ENCODE measurements around the gene TENM3.
"Not testable (repeated sequence)": the region's sequence is repeated elsewhere in the genome, so short reads cannot be mapped to it uniquely, and the experiment has no call there.

Gene TENM3

GRCh38 chr4:182243204-182243603, at the start of gene TENM3:
TSS of gene TENM3 (plus strand) at chr4:182243402. CDS start at chr4:182324021, 80,619 bp downstream.
- H3K4me3 Mint-ChIP-seq, CTCF ChIA-PET, H3K36me3 Mint-ChIP-seq, H3K27ac Mint-ChIP-seq, DNase-seq, H3K4me1 Mint-ChIP-seq, H3K27me3 Mint-ChIP-seq: not testable (repeated sequence)
- H3K9me3 Mint-ChIP-seq: peaks cover 14% of the 10 kb centered on the region

DNA sequence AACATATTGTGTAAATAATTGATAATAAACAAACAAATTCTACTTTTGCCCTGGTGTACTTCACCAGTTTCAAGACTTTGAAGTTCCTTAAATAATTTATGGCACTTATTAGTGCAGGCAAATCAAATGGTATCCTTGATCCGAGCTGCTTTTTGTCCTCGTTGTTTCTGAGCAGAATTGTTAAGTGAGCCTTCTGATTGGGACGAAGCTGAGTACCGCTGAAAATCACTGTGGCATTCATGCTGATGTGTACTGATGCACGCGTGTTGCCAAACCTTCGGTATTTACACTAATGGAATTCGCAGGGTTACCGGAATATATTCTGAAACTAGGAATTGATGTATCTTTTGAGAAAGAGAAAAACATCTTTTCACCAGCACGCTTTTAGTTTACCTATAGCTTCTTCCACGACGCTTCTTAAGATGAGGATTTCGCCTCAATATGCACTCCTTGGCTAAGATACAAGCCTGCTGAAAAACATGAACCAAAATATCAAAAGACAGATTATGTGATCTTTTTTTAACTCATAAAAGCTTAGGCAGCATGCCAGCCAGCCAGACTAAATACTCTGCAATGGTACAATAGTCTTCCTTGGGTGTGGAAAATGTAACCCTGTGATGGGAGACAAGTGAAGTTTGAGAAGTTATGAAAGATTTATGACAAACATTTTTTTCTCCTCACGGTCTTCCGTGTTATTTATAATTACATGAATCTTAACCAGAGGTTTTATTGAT, 48.9 kb upstream of the TENM3 start:
- Mint-ChIP-seq H3K27ac (no peak overlapping the region), H3K9me3 (no peaks in the 10 kb centered on the region), H3K4me3 (no peak overlapping the region), H3K27me3 (no peaks in the 10 kb centered on the region), H3K36me3 (no peaks in the 10 kb centered on the region), H3K4me1 (no peaks in the 10 kb centered on the region)
- CTCF ChIA-PET: no interaction called here
- DNase-seq: no peak

GRCh38 chr4:182197611-182198010, 45.6 kb upstream of the TENM3 start:
- Mint-ChIP-seq H3K36me3 (no peaks in the 10 kb centered on the region), H3K4me1 (no peaks in the 10 kb centered on the region), H3K27ac (no peak overlapping the region), H3K27me3 (no peaks in the 10 kb centered on the region), H3K9me3 (no peaks in the 10 kb centered on the region), H3K4me3 (no peak overlapping the region)
- CTCF ChIA-PET: no interaction called here
- DNase-seq: no peak

- H3K27ac Mint-ChIP-seq: no peak overlapping the region
- no peaks in the 10 kb centered on the region for H3K9me3 Mint-ChIP-seq
- H3K36me3 Mint-ChIP-seq: no peaks in the 10 kb centered on the region
- no peaks in the 10 kb centered on the region for H3K27me3 Mint-ChIP-seq
- H3K4me3 Mint-ChIP-seq: no peak overlapping the region
- CTCF ChIA-PET: no interaction called here
- no peaks in the 10 kb centered on the region for H3K4me1 Mint-ChIP-seq
- DNase-seq: no peak
These were observed 41.3 kb upstream of the TENM3 start for GRCh38 chr4:182201871-182202270.

DNA sequence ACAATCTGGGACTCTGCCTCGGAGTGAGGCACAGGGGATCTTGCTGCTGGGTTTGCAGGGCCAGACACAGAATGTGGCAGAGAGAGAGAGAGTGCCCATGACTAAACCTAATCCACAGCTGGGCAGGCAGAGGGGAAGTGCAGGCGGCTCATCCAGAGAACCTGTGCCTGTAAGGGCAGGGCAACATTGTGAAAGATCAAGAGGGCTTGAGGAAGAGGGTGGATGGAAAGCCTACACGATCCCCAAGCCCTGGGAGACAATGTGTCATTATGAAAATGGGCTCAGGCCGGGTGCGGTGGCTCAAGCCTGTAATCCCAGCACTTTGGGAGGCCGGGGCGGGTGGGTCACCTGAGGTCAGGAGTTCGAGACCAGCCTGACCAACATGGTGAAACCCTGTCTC, 40.6 kb upstream of the TENM3 start:
- CTCF ChIA-PET: no interaction called here
- Mint-ChIP-seq H3K36me3 (no peaks in the 10 kb centered on the region), H3K27me3 (no peaks in the 10 kb centered on the region), H3K4me1 (no peaks in the 10 kb centered on the region), H3K27ac (no peak overlapping the region), H3K4me3 (no peak overlapping the region), H3K9me3 (no peaks in the 10 kb centered on the region)
- DNase-seq: no peak

- H3K36me3 Mint-ChIP-seq: no peaks in the 10 kb centered on the region
- H3K4me1 Mint-ChIP-seq: no peaks in the 10 kb centered on the region
These were observed 39.3 kb upstream of the TENM3 start for GRCh38 chr4:182203872-182204411.

DNA sequence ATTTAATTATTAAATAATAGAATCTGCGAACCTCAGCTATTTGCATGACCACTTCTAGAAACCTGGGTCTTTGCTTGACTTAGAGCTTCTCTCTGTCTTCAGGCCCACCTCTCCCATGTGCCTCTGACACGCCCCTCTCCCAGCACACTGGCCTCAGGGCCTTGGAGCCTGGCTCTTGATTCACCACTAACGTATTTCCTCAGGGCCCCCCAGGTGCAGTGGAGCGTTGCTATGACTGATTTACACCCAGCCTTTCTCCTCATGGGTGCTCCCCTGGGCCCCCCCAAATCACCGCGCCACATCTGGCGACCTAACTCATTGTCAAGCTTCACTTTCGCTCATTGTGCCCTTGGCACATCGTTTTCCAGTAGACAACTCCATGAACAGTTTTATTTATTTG, 37.9 kb upstream of the TENM3 start:
- Mint-ChIP-seq H3K27me3 (no peaks in the 10 kb centered on the region), H3K36me3 (no peaks in the 10 kb centered on the region), H3K9me3 (no peaks in the 10 kb centered on the region), H3K27ac (no peak overlapping the region), H3K4me3 (no peak overlapping the region), H3K4me1 (no peaks in the 10 kb centered on the region)
- CTCF ChIA-PET: no interaction called here
- DNase-seq: no peak

More at GRCh38 chr4:182203872-182204411, 39.3 kb upstream of the TENM3 start:
- H3K9me3 Mint-ChIP-seq: no peaks in the 10 kb centered on the region
- no peak for DNase-seq
- no peak overlapping the region for H3K4me3 Mint-ChIP-seq
- no peak overlapping the region for H3K27ac Mint-ChIP-seq
- CTCF ChIA-PET: no interaction called here
- H3K27me3 Mint-ChIP-seq: no peaks in the 10 kb centered on the region

DNA sequence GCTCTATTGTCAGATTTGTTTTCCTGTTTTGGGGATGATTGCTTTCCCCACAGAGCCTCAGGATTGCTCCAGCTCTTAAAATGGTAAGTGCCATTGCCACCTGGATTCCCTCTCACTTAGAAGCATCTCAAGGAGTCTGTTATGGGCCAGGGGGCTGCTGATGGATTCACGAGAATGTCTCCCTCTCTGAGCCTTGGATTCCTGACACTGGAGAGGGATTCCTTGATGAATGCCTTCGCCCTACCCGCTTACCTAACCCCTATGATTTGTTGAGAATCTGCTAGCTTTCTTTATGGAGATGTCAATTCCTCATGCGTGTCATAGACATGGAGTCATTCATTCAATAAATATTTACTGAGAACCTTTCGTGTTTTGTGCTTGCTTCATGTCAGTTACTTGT, 36.9 kb upstream of the TENM3 start:
- Mint-ChIP-seq H3K36me3 (no peaks in the 10 kb centered on the region), H3K9me3 (no peaks in the 10 kb centered on the region), H3K4me1 (no peaks in the 10 kb centered on the region), H3K27ac (no peak overlapping the region), H3K4me3 (no peak overlapping the region), H3K27me3 (no peaks in the 10 kb centered on the region)
- CTCF ChIA-PET: no interaction called here
- no peak for DNase-seq

DNA sequence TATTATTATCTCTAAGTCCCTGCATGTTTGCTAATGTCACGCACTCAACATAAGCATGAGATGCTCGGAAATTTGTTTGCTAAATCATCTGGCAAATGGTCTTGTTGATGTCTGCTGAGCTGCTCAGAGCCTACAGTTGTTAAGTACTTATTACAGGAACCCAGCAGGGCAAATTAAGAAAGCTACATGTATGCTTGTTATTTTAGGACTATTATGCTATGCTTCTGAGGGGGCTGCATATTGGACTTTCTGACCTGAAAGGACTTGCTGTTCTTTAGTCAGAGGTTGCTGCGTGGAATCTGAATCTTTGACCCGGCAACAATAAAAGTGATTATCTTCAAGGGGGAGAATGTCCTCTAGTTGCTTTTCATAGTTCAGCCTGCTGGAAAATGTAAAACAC, 36.3 kb upstream of the TENM3 start:
- Mint-ChIP-seq H3K4me3 (no peak overlapping the region), H3K27me3 (no peaks in the 10 kb centered on the region), H3K27ac (no peak overlapping the region), H3K9me3 (no peaks in the 10 kb centered on the region), H3K4me1 (no peaks in the 10 kb centered on the region), H3K36me3 (no peaks in the 10 kb centered on the region)
- CTCF ChIA-PET: no interaction called here
- no peak for DNase-seq

GRCh38 chr4:182207830-182208396, 35.3 kb upstream of the TENM3 start:
- Mint-ChIP-seq H3K27me3 (no peaks in the 10 kb centered on the region), H3K4me1 (no peaks in the 10 kb centered on the region), H3K9me3 (no peaks in the 10 kb centered on the region), H3K27ac (no peak overlapping the region), H3K4me3 (no peak overlapping the region), H3K36me3 (no peaks in the 10 kb centered on the region)
- CTCF ChIA-PET: no interaction called here
- DNase-seq: no peak

- Mint-ChIP-seq H3K27me3 (no peaks in the 10 kb centered on the region), H3K27ac (no peak overlapping the region), H3K36me3 (no peaks in the 10 kb centered on the region), H3K4me3 (no peak overlapping the region), H3K9me3 (no peaks in the 10 kb centered on the region), H3K4me1 (no peaks in the 10 kb centered on the region)
- no peak for DNase-seq
- CTCF ChIA-PET: no interaction called here
These were observed 34.6 kb upstream of the TENM3 start for GRCh38 chr4:182208526-182209050.

DNA sequence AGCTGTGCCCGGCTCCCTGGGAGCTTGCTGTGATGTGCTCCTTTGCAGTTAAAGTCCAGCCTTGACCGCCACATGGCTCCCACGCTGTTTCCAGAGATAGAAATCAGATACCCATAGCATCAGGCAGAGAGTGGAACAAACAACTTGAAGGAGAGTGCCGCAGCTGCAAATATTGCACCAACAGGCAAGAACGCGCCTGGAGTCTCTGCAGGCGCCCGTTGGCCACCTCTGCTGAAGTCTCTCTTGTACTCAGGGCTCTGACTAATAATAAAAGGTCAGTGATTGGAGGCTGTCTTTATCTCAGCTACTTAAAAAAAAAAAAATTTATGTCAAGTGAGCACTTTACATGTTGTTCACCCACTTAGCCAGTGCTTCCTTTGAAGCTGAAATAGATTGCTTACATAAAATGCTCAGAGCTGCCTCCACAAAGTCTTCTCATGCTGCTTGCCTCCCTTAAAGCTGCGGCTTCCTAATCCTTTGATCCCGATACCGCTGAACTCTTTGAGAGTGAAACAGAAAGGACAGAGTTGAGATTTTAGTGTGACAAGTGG, 30.9 kb upstream of the TENM3 start:
- H3K36me3 Mint-ChIP-seq: no peaks in the 10 kb centered on the region
- no peak overlapping the region for H3K27ac Mint-ChIP-seq
- CTCF ChIA-PET: no interaction called here
- H3K27me3 Mint-ChIP-seq: no peaks in the 10 kb centered on the region
- H3K4me3 Mint-ChIP-seq: no peak overlapping the region
- no peaks in the 10 kb centered on the region for H3K9me3 Mint-ChIP-seq
- DNase-seq: no peak
- H3K4me1 Mint-ChIP-seq: no peaks in the 10 kb centered on the region

GRCh38 chr4:182213004-182213403, 30.2 kb upstream of the TENM3 start:
- CTCF ChIA-PET: no interaction called here
- Mint-ChIP-seq H3K4me3 (no peak overlapping the region), H3K4me1 (no peaks in the 10 kb centered on the region), H3K27ac (no peak overlapping the region), H3K9me3 (no peaks in the 10 kb centered on the region), H3K36me3 (no peaks in the 10 kb centered on the region), H3K27me3 (no peaks in the 10 kb centered on the region)
- DNase-seq: no peak

- no peaks in the 10 kb centered on the region for H3K4me1 Mint-ChIP-seq
- H3K4me3 Mint-ChIP-seq: no peak overlapping the region
- H3K27me3 Mint-ChIP-seq: no peaks in the 10 kb centered on the region
- CTCF ChIA-PET: no interaction called here
- no peaks in the 10 kb centered on the region for H3K36me3 Mint-ChIP-seq
- no peak overlapping the region for H3K27ac Mint-ChIP-seq
- H3K9me3 Mint-ChIP-seq: no peaks in the 10 kb centered on the region
- DNase-seq: no peak
These were observed 28.1 kb upstream of the TENM3 start for GRCh38 chr4:182215148-182215547.

DNA sequence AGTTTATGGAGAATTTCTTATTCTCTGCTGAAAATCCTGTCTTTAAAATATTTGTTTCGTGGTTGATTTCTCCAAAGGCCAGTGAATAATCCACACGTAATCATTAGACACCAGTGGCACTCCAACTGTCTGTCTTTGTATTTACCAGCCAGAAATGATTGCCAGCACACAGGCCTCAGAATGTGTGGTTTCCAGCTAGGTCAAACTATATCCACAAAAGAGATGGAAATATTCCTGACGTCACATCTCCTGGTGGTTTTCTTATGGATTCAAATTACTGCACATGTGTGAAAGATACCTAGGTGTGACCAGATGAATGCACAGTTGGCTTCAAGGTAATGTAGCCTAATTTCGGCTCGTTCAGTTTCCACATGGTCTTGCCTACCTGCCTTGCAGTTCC, 27.2 kb upstream of the TENM3 start:
- no peaks in the 10 kb centered on the region for H3K4me1 Mint-ChIP-seq
- no peak overlapping the region for H3K27ac Mint-ChIP-seq
- DNase-seq: no peak
- H3K36me3 Mint-ChIP-seq: no peaks in the 10 kb centered on the region
- no peak overlapping the region for H3K4me3 Mint-ChIP-seq
- H3K27me3 Mint-ChIP-seq: no peaks in the 10 kb centered on the region
- CTCF ChIA-PET: no interaction called here
- no peaks in the 10 kb centered on the region for H3K9me3 Mint-ChIP-seq
